MCF 10A (cell line): ENCODE measurements around the gene CBLN2. TPM values are rescaled to one million over a fixed set of nuclear protein-coding genes. Genes with fewer than 3 reads are reported as not detected.

Experiments used
- BruUV-seq: library from RNA; stranded (reverse); fragments of 400-500 nt; replicated peaks from 2 replicates; lab custom pipeline; 2021; lab: Mats Ljungman, UMichigan
- CTCF ChIA-PET: fragments of 300-600 bp; sonication (Branson Sonifier 250); formaldehyde crosslinking; extraction: SDS; loops from one replicate; lab custom pipeline; 2021; ENCODE audit warnings: antibody characterized with exemption, inconsistent platforms; lab: Yijun Ruan, JAX
- POLR2A ChIA-PET: fragments of 300-600, 350-650 bp; sonication (Branson Sonifier 250); formaldehyde crosslinking; extraction: SDS; loops from one replicate; lab custom pipeline; 2020; ENCODE audit warnings: antibody characterized with exemption, inconsistent platforms; lab: Yijun Ruan, JAX
- DNase-seq: peaks from one replicate; pipeline ENCODE4 v3.0.0-alpha.2; 2018; ENCODE audit not compliant: unreplicated experiment
- H3K27ac Mint-ChIP-seq: one replicate; pipeline ENCODE4 v1.8.0; 2022; ENCODE audit warnings: mild to moderate bottlenecking, low read depth, mixed read lengths; ENCODE audit not compliant: unreplicated experiment
- H3K27me3 Mint-ChIP-seq: one replicate; pipeline ENCODE4 v1.8.0; 2022; ENCODE audit warnings: mixed read lengths; ENCODE audit not compliant: insufficient read depth, unreplicated experiment
- H3K36me3 Mint-ChIP-seq: one replicate; pipeline ENCODE4 v1.8.0; 2022; ENCODE audit warnings: mild to moderate bottlenecking, moderate library complexity, mixed read lengths; ENCODE audit not compliant: insufficient read depth, unreplicated experiment
- H3K4me1 Mint-ChIP-seq: one replicate; pipeline ENCODE4 v1.8.0; 2022; ENCODE audit warnings: mixed read lengths; ENCODE audit not compliant: insufficient read depth, unreplicated experiment
- H3K4me3 Mint-ChIP-seq: one replicate; pipeline ENCODE4 v1.8.0; 2022; ENCODE audit warnings: mild to moderate bottlenecking, moderate library complexity, mixed read lengths; ENCODE audit not compliant: unreplicated experiment
- H3K9me3 Mint-ChIP-seq: one replicate; pipeline ENCODE4 v1.8.0; 2022; ENCODE audit warnings: mixed read lengths; ENCODE audit not compliant: unreplicated experiment
- CTCF ChIP-seq: fragments of 200-600 bp; IDR thresholded peaks from one replicate; pipeline ENCODE4 v1.8.0; 2022; ENCODE audit warnings: antibody characterized with exemption, mild to moderate bottlenecking; ENCODE audit not compliant: unreplicated experiment
- intact Hi-C: fragments of 100-400 bp; cut with micrococcal nuclease; formaldehyde crosslinking; loops from 2 replicates; pipeline ENCODE4 v1.14.1; 2022
- total RNA-seq: library from RNA; stranded (reverse); gene quantifications from 2 replicates; pipeline ENCODE4 v1.2.3, GENCODE V29; 2022

CBLN2 gene
- total RNA-seq, 1 experiment from 2014 or later: not detected

GRCh38 chr18:72539901-72540300, 4.2 kb downstream of the CBLN2 start:
- Mint-ChIP-seq H3K4me1 (no peaks in the 10 kb centered on the region), H3K27me3 (peaks cover 52% of the 10 kb centered on the region), H3K27ac (no peak overlapping the region), H3K9me3 (no peaks in the 10 kb centered on the region), H3K4me3 (no peak overlapping the region), H3K36me3 (no peaks in the 10 kb centered on the region)
- POLR2A ChIA-PET: no interaction called here
- BruUV-seq: no TSS peak
- no peak for DNase-seq
- intact Hi-C loops: loop anchor here (5.0 to 10.0 kb wide), 2 partner anchors 455 to 1143 kb away; no protein-coding TSS in a partner anchor
- CTCF ChIA-PET: interaction anchor here (0.5 to 1.1 kb wide), 6 partner anchors 44 to 1757 kb away, joined by 3 to 4 read pairs (median 3); no protein-coding TSS in a partner anchor
- no peak for TF ChIP-seq CTCF

GRCh38 chr18:72530622-72531021, 13.5 kb downstream of the CBLN2 start:
- CTCF ChIA-PET: interaction anchor here (0.6 to 1.3 kb wide), 5 partner anchors 13 to 1749 kb away, joined by 3 to 4 read pairs (median 3); partner anchors contain the start of gene CBLN2
- H3K9me3 Mint-ChIP-seq: no peaks in the 10 kb centered on the region
- POLR2A ChIA-PET: no interaction called here
- TF ChIP-seq CTCF: peak; percentile 36
- no peaks in the 10 kb centered on the region for H3K27me3 Mint-ChIP-seq
- intact Hi-C loops: loop anchor here (10.0 kb wide), 1 partner anchor 446 kb away; no protein-coding TSS in a partner anchor
- H3K27ac Mint-ChIP-seq: no peak overlapping the region
- H3K36me3 Mint-ChIP-seq: no peaks in the 10 kb centered on the region
- peak; percentile 10 for DNase-seq
- BruUV-seq: no TSS peak
- H3K4me3 Mint-ChIP-seq: no peak overlapping the region
- H3K4me1 Mint-ChIP-seq: no peaks in the 10 kb centered on the region

GRCh38 chr18:72504866-72505265, 39.3 kb downstream of the CBLN2 start:
- no peak for DNase-seq
- peaks cover under 1% of the 10 kb centered on the region for H3K27me3 Mint-ChIP-seq
- BruUV-seq: no TSS peak
- TF ChIP-seq CTCF: no peak
- H3K9me3 Mint-ChIP-seq: no peaks in the 10 kb centered on the region
- no peak overlapping the region for H3K4me3 Mint-ChIP-seq
- no peak overlapping the region for H3K27ac Mint-ChIP-seq
- intact Hi-C loops: no loop called here
- H3K4me1 Mint-ChIP-seq: no peaks in the 10 kb centered on the region
- CTCF ChIA-PET: no interaction called here
- H3K36me3 Mint-ChIP-seq: no peaks in the 10 kb centered on the region
- POLR2A ChIA-PET: no interaction called here

- DNase-seq: no peak
- Mint-ChIP-seq H3K4me3 (no peak overlapping the region), H3K27ac (no peak overlapping the region), H3K36me3 (no peaks in the 10 kb centered on the region), H3K27me3 (peaks cover 14% of the 10 kb centered on the region), H3K9me3 (no peaks in the 10 kb centered on the region), H3K4me1 (no peaks in the 10 kb centered on the region)
- POLR2A ChIA-PET: no interaction called here
- CTCF ChIA-PET: interaction anchor here (0.7 kb wide), 1 partner anchor 499 kb away, joined by 4 read pairs; no protein-coding TSS in a partner anchor
- intact Hi-C loops: no loop called here
- no TSS peak for BruUV-seq
- TF ChIP-seq CTCF: no peak
Observed at GRCh38 chr18:72502671-72503431, 41.3 kb downstream of the CBLN2 start.
